ENCODE data around the gene PCSK6.
"Not testable (repeated sequence)": the region's sequence is repeated elsewhere in the genome, so short reads cannot be mapped to it uniquely, and the experiment has no call there.

PCSK6 gene

DNA sequence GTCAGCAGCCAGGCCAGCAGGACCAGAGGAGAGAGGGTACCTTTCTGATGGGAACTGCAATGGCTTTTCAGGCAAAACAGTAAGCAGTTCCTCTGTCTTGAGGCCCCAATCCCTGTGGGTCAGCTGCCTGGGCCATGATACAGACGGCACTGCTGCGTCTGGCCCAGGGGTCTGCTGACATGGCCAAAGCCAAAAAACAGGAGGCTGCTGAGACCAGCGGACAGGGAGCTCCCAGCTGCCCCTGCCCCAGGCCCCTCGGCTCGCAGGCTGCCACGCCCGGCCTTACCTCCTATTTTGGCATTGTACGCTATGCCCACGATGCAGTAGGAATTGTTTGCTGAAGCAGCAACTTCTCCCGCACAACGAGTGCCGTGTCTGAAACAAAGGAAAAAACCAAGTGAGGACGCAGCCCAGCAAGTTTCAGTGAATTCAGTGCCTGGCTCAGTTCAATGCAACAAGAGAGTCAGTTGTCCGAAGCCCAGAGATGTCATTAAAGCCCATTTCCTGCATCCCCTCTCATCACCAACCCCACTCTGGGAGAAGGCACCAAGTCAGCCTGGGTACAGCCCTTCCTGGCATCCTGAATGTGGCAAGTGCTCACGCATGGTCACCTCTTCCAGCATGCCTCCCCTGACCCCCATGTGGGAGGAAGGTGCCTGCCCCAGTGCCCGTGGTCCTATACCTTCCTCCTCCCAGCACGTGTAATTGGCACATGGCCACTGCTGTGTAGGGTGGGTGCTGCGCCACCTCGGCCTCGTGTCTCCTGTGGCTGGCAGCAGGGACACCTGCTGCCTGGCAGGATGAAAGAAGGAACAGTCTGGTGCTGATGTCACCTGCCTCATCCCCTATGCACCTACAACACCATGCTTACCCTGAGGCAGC, 61.7 kb downstream of the PCSK6 start:
- no peak for DNase-seq

DNA sequence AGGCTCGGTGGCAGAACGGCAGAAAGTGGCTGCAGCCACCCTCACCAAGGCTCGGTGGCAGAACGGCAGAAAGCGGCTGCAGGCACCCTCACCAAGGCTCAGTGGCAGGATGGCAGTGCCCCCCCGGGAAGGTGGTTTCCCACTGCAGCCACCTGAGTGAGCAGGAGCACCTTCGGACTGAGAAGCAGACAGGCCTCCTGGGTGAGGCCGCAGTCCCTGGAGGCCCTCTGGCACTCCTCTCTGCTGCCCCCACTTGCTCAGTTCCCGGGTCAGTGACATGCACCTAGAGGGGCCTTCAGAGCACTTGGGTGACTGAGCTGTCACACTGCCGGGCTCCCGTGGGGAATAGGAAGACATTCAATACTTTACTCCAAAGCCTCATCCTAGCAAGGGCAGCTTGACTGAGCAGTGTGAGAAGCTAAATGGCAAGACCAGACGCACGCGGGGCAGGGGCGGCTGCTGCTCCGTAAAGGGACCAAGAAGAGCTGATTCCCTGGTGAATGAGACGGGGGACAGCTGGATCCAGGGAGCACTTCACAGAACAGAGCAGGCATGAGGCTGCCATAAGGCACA, 62.7 kb downstream of the PCSK6 start:
- DNase-seq: no peak

DNA sequence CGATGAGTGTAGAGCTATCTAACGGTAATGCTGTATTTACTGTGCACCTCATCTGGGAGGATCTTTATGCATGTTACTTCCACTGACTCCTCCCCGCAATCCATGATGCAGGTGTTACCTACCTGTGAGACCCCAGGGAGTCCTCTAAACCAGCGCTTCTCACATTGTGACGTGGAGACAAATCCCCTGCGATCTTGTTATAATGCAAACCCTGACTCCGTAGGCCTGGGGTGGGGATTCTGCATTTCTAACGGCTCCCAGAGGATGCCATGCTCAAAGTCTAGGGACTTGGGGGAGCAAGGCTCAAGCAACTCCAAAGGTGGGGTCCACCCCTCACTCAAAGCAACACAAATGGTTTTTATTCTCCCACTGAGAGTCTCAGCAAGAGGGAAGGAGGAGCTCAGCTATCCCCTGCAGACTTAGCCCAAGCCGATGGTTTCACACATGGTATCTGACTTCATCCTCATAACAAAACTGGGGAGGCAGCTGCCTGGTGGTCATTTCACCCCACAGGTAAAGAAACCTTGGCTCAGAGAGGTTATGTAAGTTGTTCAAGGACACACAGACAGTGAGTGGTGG, 63.6 kb downstream of the PCSK6 start:
- no peak for DNase-seq

DNA sequence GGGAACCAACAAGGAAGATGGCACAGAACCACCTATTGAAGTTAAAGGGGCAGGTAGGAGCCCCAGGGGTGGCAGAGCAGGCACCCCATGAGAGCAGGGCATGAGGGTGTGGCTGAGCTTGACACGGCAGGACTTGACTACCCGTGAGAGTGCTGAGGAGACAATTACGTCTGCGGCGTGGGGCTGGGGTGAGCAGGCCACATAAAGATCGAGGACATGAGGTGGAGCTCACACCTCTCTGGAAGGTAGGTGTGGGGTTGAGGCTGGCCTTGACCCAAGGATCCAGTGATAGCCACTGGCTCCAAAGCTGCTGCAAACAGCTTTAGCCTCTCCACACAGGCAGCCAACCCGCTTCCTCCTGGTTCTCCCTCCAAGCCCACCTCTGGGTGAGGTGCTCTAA, 64.5 kb downstream of the PCSK6 start:
- no peak for DNase-seq

DNA sequence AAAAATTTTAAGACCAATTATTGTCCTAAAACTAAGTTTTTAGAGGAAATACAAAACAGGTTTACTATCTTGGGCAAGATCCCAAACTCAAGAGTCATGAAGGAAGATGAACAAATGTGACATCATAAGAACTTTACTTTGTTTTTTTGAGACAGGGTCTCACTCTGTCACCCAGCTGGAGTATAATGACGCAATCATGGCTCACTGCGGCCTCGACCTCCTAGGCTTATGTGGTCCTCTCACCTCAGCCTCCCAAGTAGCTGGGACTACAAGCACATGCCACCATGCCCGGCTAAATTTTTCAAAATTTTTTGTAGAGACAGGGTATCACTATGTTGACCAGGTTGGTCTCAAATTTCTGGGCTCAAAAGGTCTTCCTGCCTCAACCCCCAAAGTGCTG, 69.3 kb downstream of the PCSK6 start:
- no peak for DNase-seq

DNA sequence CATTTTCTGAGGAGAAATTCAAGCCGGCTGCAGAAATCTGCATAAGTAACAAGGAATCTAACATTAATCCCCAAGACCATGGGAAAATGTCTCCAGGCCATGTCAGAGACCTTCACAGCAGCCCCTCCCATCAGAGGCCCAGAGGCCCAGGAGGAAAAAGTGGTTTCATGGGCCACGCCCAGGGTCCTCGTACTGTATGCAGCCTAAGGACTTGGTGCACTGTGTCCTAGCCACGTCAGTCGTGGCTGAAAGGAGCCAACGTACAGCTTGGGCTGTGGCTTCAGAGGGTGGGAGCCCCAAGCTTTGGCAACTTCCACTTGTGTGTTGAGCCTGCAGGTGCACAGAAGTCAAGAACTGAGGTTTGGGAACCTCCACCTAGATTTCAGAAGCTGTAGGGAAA, 73.0 kb downstream of the PCSK6 start:
- DNase-seq: not testable (repeated sequence)

DNA sequence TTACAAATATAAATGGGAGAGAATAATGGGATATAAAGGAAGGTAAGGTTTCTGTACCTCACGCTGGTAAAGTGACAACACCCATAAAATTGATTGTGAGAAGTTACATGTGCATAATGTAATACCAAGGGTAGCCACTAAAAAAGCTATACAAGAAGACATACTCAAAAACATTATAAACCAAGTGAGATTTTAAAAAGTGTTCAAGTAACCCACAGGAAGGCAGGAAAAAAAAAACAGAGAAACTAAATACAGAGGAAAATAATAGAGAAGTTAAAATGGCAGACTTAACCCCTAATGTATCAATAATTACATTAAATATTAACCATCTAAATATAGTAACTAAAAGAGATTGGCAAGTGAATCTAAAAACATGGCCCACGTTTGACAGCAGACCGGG, 76.3 kb downstream of the PCSK6 start:
- DNase-seq: no peak

DNA sequence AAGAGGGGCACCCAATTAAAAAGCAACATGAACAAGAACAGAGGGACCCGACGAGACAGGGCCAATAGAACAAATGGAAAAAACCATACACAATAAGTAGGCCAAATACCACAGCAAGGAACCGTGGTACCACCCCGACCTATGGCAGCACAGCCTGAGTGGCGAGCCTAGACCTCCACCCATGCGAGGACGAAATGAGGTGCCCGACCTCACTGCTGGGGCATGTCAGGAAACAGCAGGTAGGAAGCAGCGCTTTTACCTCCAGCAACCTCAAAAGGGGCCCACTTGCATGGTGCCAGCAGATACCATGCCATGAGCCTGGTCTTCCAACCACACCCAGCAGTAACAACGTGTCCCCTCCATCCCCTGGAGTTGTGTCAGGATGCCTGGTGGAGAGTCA, 77.9 kb downstream of the PCSK6 start:
- no peak for DNase-seq

DNA sequence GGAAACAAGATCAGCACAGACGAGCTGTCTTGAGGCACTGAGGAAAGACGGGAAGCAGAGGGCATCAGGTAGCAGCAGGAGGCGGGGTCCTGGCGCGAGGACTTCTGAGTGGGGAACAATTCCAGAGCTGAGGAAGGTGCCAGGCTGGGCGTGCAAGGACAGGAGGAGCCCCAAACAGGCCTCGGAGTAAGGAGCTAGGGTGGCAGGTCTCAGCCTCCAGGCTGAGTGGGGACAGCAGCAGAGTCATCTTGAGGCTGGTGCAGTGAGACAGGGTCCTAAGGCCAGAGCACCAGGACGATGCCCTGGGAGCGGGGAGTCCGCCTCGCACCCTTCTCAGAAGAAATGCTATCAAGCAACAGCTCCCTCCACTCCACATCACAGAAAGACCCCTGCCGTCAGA, 78.4 kb downstream of the PCSK6 start:
- no peak for DNase-seq

DNA sequence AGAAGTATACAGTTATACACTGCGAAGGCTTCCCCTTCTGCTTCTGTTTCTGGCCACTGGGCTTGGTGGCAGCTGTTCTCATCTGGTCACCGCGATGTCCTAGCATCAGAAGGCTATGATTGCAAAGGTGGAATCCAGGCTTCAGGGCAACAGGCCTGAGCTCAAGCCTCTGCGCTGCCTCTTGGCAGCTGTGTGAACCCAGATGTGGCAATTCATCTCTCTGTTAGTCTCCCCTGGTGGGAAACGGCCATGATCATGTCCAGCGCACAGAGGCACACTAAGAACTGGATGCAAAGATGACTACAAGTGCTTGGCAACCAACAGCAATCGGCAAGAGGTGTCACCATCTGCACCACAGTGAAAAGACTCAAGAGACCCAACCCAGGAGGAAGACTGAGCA, 78.9 kb downstream of the PCSK6 start:
- no peak for DNase-seq

DNA sequence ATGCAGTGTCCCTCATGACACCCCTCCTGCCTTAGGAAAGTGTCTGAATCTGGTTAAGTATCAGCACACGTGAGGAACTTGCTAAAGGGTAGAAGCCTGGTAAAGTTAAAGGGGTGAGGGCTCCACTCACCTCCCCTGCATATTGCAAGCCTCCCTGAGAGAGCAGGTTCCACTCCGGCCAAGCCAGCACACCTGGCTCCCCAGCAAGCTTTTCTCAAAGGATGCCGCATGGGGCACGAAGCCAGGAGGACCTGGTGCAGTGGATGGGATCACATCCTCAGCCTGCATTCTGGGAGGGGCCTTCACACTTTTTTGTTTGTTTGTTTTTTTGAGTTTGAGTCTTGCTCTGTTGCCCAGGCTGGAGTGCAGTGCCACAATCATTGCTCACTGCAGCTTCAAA, 79.9 kb downstream of the PCSK6 start:
- no peak for DNase-seq

DNA sequence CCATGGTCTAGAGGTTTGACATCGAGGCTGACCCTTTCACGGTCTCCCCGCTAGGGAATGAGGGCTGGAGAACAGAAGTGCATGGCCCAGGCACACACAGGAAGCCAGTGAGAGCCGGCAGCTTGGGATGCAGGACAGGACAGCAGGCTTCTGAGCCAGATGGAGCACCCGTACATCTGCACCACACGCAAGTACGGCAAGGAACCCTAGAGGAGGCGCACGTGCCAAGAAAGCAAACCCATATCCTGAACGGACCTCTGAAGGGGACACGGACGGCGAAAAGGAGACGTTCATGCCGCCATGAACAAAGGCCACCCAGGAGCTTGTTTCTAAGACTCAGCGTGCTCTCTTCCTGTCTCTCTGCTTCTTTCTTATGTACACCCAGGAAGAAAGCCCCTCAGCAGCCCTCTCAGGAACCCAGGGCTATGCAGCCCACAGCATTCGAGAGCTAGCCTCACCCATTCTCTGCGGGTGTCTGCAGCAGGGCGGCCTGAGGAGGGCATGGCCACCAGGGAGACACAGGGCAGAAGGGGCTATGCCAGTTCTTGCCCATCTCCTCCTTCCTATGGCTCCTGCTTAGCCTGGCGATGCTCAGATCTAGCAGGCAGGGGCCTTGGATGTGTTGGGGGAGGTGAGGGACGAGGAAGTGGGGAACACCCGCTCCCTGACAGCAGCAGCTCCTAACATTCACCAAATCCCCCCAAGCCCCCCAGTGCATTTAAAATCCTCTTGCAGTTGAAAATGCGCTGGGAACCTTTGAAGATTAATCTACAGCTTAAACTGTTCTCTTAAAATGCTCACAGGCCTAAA, 81.3 kb downstream of the PCSK6 start:
- DNase-seq: no peak

DNA sequence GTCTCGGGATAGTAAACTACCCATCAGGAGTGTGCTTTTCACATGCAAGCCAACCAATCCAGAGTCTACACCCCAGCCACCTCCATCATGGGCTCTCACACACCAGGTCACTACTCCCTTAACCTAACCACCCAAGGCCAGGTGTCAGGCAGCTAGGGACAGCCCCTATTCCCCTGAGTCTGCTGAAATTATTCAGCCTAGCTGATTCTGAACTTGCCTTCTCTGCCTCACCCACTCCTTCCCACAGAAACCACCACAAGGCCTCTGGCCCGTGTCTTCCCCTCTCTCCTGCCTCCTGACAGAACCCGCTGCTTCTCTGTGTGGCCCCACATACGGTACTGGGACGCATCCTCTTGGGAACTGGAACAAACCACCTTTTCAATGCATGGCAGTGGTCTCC, 82.1 kb downstream of the PCSK6 start:
- no peak for DNase-seq

DNA sequence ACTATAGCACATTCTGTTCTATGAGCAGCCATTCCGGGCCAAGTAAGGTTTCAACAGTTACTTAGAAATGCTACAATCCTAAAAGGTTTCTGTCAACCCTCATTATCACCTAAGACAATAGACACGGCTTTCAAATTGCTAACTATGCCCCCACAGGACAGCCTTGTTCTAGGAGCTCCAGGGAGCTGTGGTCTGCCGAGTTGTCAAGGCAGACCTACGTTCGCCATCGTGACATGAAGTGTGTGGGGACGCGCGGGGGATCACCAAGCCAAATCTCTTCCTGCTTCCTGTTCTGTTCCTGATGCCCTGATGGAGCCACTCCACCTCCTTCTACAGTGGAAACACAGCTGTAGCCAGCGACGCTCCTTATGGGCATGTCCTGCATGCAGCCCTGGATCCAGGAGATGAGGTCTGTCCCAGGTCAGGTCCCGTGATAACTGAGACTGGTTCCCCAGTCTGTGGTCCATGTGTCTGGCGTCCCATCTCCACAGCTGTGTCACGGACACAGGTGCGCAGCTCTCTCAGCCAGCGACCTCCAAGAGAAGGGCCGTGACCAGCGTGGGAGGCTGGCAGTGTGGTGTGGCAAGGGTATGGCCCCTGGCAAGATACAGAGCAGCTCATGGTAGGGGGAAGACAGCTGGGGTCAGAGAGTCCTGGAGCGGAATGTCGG, 82.8 kb downstream of the PCSK6 start:
- no peak for DNase-seq

DNA sequence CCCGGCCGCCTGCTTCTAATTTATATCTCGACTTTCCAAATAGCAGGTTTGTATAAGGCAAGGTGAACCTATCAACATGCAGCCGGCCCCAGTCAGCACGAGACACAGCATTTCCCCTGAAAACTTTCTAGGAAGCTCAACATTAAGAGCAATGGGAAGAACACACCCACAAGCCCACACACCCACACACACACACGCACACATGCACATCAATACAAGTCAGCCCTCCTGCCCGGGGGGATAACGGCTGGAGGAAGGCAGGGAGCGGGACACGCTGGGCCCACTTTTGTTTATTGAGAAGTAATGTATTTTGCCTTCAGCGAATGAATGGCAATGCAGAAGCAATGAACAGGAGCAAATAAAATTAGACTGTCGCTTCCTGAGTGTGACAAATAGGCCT, 83.5 kb downstream of the PCSK6 start:
- no peak for DNase-seq

DNA sequence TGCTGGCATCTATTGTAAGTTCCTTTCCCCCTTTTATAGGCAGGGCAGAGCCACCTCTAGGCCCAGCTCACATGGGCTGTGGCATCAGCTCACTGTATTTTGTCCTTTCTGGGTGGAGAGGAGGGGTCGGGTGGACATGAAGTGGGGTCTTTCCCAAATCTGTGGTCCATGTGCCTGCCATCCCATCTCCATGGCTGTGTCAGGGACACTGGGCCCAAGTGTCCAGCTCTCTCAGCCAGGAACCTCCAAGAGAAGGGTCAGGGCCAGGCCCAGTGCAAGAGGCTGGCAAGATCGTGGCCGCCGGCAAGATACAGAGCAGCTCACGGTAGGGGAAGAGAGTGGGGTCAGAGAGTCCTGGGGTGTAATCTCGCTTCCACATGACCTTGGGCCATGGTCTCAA, 85.3 kb downstream of the PCSK6 start:
- no peak for DNase-seq

DNA sequence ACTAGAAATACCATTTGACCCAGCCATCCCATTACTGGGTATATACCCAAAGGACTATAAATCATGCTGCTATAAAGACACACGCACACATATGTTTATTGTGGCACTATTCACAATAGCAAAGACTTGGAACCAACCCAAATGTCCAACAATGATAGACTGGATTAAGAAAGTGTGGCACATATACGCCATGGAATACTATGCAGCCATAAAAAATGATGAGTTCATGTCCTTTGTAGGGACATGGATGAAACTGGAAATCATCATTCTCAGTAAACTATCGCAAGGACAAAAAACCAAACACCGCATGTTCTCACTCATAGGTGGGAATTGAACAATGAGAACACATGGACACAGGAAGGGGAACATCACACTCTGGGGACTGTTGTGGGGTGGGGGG, 86.6 kb downstream of the PCSK6 start:
- DNase-seq: not testable (repeated sequence)

DNA sequence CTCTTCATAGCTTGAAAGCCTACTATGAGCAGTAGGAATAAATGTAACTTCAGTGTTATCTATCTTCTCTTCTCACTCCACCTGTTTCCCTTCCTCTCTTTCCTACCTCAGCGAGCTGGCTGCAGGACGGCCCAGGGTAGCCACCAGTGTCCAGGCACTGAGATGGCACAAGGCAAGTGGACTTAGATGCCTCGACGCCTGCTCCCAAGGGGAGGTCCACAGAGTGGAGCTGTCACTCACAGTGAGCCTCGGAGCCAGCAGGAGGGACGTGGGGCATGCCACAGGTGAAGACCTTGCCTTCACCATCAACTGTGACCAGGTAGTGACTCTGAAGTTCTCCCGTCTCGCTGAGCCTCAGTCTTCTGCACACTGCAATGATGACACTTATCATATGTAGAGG, 88.2 kb downstream of the PCSK6 start:
- DNase-seq: no peak

DNA sequence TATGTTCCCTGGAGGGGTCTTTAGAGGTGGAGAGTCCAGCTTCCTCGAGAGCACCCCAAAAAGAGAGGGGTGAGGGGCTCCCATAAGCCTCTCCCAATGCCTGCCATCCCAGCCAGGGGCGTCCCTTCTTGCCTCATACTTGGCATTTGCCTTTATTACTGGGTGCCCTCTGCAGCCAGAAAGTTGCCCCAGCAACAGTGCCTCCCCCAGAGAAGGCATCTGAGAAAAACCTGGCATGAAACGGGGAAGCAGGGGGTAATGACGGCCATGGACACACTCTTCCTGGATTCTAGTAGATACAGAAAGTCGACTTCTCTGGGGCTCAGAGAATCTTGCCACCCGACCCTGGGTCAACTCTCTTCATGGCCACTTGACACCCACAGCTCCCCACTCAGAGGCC, 90.1 kb downstream of the PCSK6 start:
- no peak for DNase-seq

DNA sequence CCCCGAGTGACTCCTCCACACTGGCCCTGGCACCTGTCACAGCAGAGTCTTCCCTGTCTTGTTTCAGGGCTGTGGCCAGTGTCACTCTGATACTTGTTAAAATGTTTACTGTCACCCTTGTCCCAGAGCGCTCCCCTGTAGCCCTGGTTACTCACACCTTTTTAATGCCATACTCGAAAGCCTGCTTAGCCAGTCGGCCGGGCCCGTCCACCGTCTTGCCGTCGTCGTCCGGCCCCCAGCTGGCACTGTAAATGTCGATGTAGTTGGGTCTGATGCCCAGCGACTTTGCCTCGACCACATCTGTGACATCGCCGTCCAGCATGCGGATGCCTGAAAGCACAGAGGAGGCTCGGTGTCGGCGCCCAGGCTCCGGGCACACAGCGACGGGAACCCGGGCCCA, 91.3 kb downstream of the PCSK6 start:
- no peak for DNase-seq

DNA sequence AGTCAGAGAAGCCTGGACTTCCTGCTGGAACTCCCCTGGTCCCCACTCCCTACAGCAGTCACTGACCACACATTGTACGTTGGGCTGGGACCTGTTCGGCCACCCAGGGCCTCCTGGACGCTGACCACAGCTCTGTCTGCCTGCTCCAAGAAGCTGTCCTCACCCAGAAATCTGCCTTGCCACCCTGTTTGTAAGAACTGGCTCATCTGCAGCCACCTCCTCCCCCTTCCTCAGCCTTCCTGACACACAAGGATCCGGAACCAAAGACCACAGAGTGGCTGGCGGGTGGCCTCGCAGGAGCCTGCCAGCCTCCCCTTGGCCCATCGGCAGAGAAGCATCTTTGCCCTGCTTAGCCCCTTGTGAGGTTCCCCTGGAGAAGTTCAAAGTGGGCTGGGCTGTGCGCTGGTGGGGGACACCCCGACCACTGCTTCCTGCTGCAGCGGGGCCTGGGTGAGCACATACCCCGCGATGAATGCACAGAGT, 91.9 kb downstream of the PCSK6 start:
- DNase-seq: no peak

DNA sequence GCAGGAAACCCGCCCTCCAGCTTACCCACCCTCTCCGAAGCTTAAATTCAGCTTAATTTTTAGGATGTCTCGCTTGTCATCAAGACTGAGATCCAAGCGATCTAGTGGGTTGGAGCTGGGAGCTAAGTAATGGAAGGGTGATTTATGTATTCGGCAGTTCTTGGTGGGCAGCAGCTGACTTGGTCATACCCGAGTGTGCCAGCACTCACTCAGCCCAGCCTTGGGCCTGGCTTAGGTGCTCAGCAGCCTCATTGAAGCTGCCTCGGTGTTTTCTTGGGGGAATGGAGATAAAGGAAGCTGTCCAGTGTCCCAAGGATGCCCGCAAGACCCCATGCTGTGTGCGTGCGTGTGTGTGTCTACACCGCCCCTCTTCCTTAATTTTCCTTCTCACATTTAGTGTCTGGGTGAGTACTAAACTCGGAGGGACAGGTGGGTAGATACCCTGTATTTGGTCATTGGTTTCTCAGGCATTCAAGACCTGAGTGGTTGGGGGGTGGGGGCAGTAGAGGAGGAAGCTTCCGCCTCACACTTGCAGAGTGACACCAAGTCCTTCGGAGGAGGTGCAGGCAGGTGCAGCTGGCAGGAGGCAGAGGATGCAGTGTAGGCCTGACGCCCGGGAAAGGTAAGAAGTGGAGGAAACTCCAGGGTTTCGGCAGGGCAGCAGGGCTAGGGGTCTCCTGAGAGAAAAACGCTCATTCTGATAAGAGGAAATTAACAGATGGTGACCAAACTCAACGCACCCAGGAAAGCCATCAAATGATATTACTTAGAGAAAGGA, 92.8 kb downstream of the PCSK6 start:
- DNase-seq: no peak

Data from NCI-H2081 (cell line).